H9 (cell line): ENCODE data around the gene EN1. TPM values are rescaled to one million over a fixed set of nuclear protein-coding genes. Genes with fewer than 3 reads are reported as not detected.

ENCODE experiments used
- DNase-seq: peaks from one replicate; pipeline ENCODE4 v3.0.0-alpha.2; 2017
- H2AFZ ChIP-seq: one replicate; pipeline ENCODE4 v1.6.1; 2013; ENCODE audit warnings: mild to moderate bottlenecking, low read length, control low read depth, moderate library complexity
- H2AK5ac ChIP-seq: 2 replicates; pipeline ENCODE4 v1.6.1; 2013; ENCODE audit warnings: low read length, control low read depth, mixed read lengths; ENCODE audit not compliant: insufficient read length
- H2BK120ac ChIP-seq: one replicate; pipeline ENCODE4 v1.6.1; 2013; ENCODE audit warnings: low read depth, mild to moderate bottlenecking, low read length, control low read depth, inconsistent platforms; ENCODE audit not compliant: poor library complexity, severe bottlenecking
- H2BK12ac ChIP-seq: 2 replicates; pipeline ENCODE4 v1.6.1; 2013; ENCODE audit warnings: low read length, control low read depth, mixed read lengths, low read depth; ENCODE audit not compliant: insufficient read length
- H2BK15ac ChIP-seq: 2 replicates; pipeline ENCODE4 v1.6.1; 2013; ENCODE audit warnings: low read depth, low read length, control low read depth
- H2BK20ac ChIP-seq: one replicate; pipeline ENCODE4 v1.6.1; 2013; ENCODE audit warnings: low read depth, mild to moderate bottlenecking, low read length, control low read depth, inconsistent platforms; ENCODE audit not compliant: poor library complexity, severe bottlenecking
- H2BK5ac ChIP-seq: 2 replicates; pipeline ENCODE4 v1.6.1; 2013; ENCODE audit warnings: low read length, control low read depth, mixed read lengths; ENCODE audit not compliant: insufficient read length
- H3K14ac ChIP-seq: 2 replicates; pipeline ENCODE4 v1.6.1; 2013; ENCODE audit warnings: low read length, control low read depth; ENCODE audit not compliant: insufficient read depth
- H3K18ac ChIP-seq: 2 replicates; pipeline ENCODE4 v1.6.1; 2013; ENCODE audit warnings: low read depth, mild to moderate bottlenecking, mixed read lengths, low read length, control low read depth; ENCODE audit not compliant: insufficient read length
- H3K23ac ChIP-seq: 2 replicates; pipeline ENCODE4 v1.6.1; 2013; ENCODE audit warnings: low read length, control low read depth, mixed read lengths, low read depth; ENCODE audit not compliant: insufficient read length
- H3K23me2 ChIP-seq: 2 replicates; pipeline ENCODE4 v1.6.1; 2013; ENCODE audit warnings: low read depth, mild to moderate bottlenecking, mixed read lengths, low read length, control low read depth; ENCODE audit not compliant: insufficient read length, poor library complexity, severe bottlenecking
- H3K27ac ChIP-seq: 2 replicates; pipeline ENCODE4 v1.5.1; 2013; ENCODE audit warnings: low read length, control low read depth, mixed read lengths, low read depth; ENCODE audit not compliant: insufficient read length
- H3K27me3 ChIP-seq: 2 replicates; pipeline ENCODE4 v1.6.1; 2013; ENCODE audit warnings: low read length, control low read depth, inconsistent platforms; ENCODE audit not compliant: insufficient read depth
- H3K4ac ChIP-seq: 2 replicates; pipeline ENCODE4 v1.6.1; 2013; ENCODE audit warnings: low read depth, mild to moderate bottlenecking, control low read depth, inconsistent platforms, low read length, moderate library complexity
- H3K4me1 ChIP-seq: 2 replicates; pipeline ENCODE4 v1.6.1; 2013; ENCODE audit warnings: low read length, control low read depth, inconsistent platforms; ENCODE audit not compliant: insufficient read depth
- H3K4me2 ChIP-seq: 2 replicates; pipeline ENCODE4 v1.6.1; 2013; ENCODE audit warnings: low read length, control low read depth, mixed read lengths; ENCODE audit not compliant: insufficient read length, insufficient read depth
- H3K56ac ChIP-seq: 2 replicates; pipeline ENCODE4 v1.6.1; 2013; ENCODE audit warnings: low read depth, mild to moderate bottlenecking, mixed read lengths, low read length, control low read depth; ENCODE audit not compliant: insufficient read length
- H3K79me1 ChIP-seq: 2 replicates; pipeline ENCODE4 v1.6.1; 2013; ENCODE audit warnings: low read depth, mild to moderate bottlenecking, moderate library complexity, low read length, control low read depth, inconsistent platforms; ENCODE audit not compliant: insufficient read depth, poor library complexity, severe bottlenecking
- H3K79me2 ChIP-seq: 2 replicates; pipeline ENCODE4 v1.6.1; 2013; ENCODE audit warnings: low read length, control low read depth, inconsistent platforms; ENCODE audit not compliant: insufficient read depth
- H3K9ac ChIP-seq: 2 replicates; pipeline ENCODE4 v1.6.1; 2013; ENCODE audit warnings: low read length, control low read depth, mixed read lengths; ENCODE audit not compliant: insufficient read length; ENCODE audit errors: extremely low read depth
- H3K9me3 ChIP-seq: one replicate; pipeline ENCODE4 v1.6.1; 2013; ENCODE audit warnings: low read depth, low read length, inconsistent platforms; ENCODE audit not compliant: control insufficient read depth
- H3T11ph ChIP-seq: one replicate; pipeline ENCODE4 v1.6.1; 2013; ENCODE audit warnings: mild to moderate bottlenecking, low read length, control low read depth, inconsistent platforms
- H4K20me1 ChIP-seq: one replicate; pipeline ENCODE4 v1.6.1; 2013; ENCODE audit not compliant: control insufficient read depth, insufficient read length, insufficient read depth
- H4K5ac ChIP-seq: 2 replicates; pipeline ENCODE4 v1.6.1; 2013; ENCODE audit warnings: low read depth, mild to moderate bottlenecking, mixed read lengths, low read length, control low read depth; ENCODE audit not compliant: insufficient read length
- H4K8ac ChIP-seq: replicated peaks from 2 replicates; pipeline ENCODE4 v1.6.1; 2013; ENCODE audit warnings: low read length, control low read depth, mixed read lengths, low read depth; ENCODE audit not compliant: insufficient read length
- H4K91ac ChIP-seq: 2 replicates; pipeline ENCODE4 v1.6.1; 2013; ENCODE audit warnings: low read depth, mild to moderate bottlenecking, moderate library complexity, mixed read lengths, low read length, control low read depth; ENCODE audit not compliant: insufficient read length
- H3K27ac Mint-ChIP-seq, 3 experiments: 2 replicates in 2 of 3; 3 replicates in 1 of 3; pipeline ENCODE4 v1.8.0; 2020 to 2021; ENCODE audit warnings: mixed read lengths in 3 of 3, mild to moderate bottlenecking in 1 of 3, moderate library complexity in 1 of 3
- H3K27me3 Mint-ChIP-seq: 2 replicates; pipeline ENCODE4 v1.8.0; 2021; ENCODE audit warnings: low read depth, mild to moderate bottlenecking, moderate library complexity, mixed read lengths
- H3K36me3 Mint-ChIP-seq, 3 experiments: 2 replicates in 2 of 3; 3 replicates in 1 of 3; pipeline ENCODE4 v1.8.0; 2020 to 2021; ENCODE audit warnings: low read depth in 3 of 3, mixed read lengths in 3 of 3; ENCODE audit not compliant: insufficient read depth in 1 of 3
- H3K4me1 Mint-ChIP-seq, 2 experiments: 2 replicates each; pipeline ENCODE4 v1.8.0; 2020; ENCODE audit warnings: mixed read lengths in 2 of 2
- H3K4me3 Mint-ChIP-seq, 2 experiments: 2 replicates in 1 of 2; 3 replicates in 1 of 2; pipeline ENCODE4 v1.8.0; 2020 to 2021; ENCODE audit warnings: mild to moderate bottlenecking in 2 of 2, mixed read lengths in 2 of 2, moderate library complexity in 1 of 2
- H3K9me3 Mint-ChIP-seq, 2 experiments: 2 replicates in 1 of 2; 3 replicates in 1 of 2; pipeline ENCODE4 v1.8.0; 2020; ENCODE audit warnings: mild to moderate bottlenecking in 2 of 2, mixed read lengths in 2 of 2, moderate library complexity in 1 of 2
- WGBS: extraction: QIAGEN DNeasy Blood & Tissue Kit; methylation state at CpG from one replicate; pipeline ENCODE4 v1.1.7; 2013; ENCODE audit warnings: missing lambda C conversion rate, low lambda C conversion rate, mixed read lengths; ENCODE audit not compliant: insufficient read length; ENCODE audit errors: extremely low coverage; 5-methylcytosine and 5-hydroxymethylcytosine counted together
- total RNA-seq: library from RNA; stranded (reverse); gene quantifications from 2 replicates; pipeline ENCODE4 v1.2.1, GENCODE V29; 2021
- TF ChIP-seq, protein P1 (sequence below): fragments of 200-600 bp; sonication (generic); conservative IDR thresholded peaks from 3 replicates; pipeline ENCODE4 v1.8.0; 2021; ENCODE audit warnings: antibody characterized with exemption, mild to moderate bottlenecking

Gene EN1
- total RNA-seq, 1 experiment from 2014 or later = not detected

DNA sequence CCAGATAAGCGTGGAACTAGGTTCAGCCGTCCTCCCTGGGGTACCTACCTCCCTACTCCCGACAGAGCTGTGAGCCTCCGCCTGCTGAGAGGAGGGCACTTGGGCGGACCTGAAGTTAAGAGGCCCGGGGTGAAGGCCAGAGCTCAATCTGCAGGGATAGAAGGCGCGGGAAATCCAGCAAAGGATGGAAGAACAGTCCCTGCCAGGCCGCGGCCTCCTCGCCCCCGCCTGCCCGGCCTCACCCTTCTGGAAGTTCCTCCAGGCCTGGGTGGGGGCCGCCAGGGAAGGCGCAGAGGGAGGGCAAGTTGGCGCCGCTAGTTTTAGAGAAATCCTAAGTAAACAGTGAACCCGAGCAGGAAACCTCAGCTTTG, 13.0 kb downstream of the EN1 start:
- H4K20me1 ChIP-seq = no peaks in the 10 kb centered on the region
- H2AFZ ChIP-seq = no peak overlapping the region
- WGBS = no CpG with 5 or more reads among the region's 18 CpGs

More for the DNA sequence above, 13.0 kb downstream of the EN1 start:
- Histone ChIP-seq H3K4ac (no peak overlapping the region), H4K8ac (no peak overlapping the region), H3K14ac (no peak overlapping the region; the same call in 1 of the 2 replicates), H2AK5ac (no peak overlapping the region), H2BK15ac (no peak overlapping the region), H2BK20ac (no peak overlapping the region), H3K18ac (no peak overlapping the region), H3K9ac (no peak overlapping the region), H3K9me3 (no peaks in the 10 kb centered on the region), H3K79me1 (no peaks in the 10 kb centered on the region), H3T11ph (no peak overlapping the region), H3K4me1 (no peaks in the 10 kb centered on the region; the same call in 1 of the 2 replicates), H3K79me2 (no peaks in the 10 kb centered on the region), H2BK12ac (no peak overlapping the region), H4K5ac (no peak overlapping the region), H3K56ac (no peak overlapping the region), H3K27ac (no peak overlapping the region), H3K27me3 (peaks cover 81% of the 10 kb centered on the region), H2BK5ac (no peak overlapping the region), H3K23me2 (peaks cover 11% of the 10 kb centered on the region), H4K91ac (no peak overlapping the region), H3K23ac (no peak overlapping the region), H2BK120ac (no peak overlapping the region), H3K4me2 (peak overlapping the region; percentile 83)
- Mint-ChIP-seq H3K4me3 (peak overlapping the region; percentile 61 to 87), H3K9me3 (peaks cover 0 to 9% of the 10 kb centered on the region in 2 experiments; a peak in 2 of 5 replicates), H3K4me1 (peaks cover 30 to 48% of the 10 kb centered on the region in 2 experiments), H3K27me3 (peaks cover 100% of the 10 kb centered on the region), H3K27ac (no peak overlapping the region; a peak in 1 of 7 replicates), H3K36me3 (peaks cover 0 to 6% (median 0%) of the 10 kb centered on the region in 3 experiments; a peak in 2 of 7 replicates)
- TF ChIP-seq, protein P1, sequence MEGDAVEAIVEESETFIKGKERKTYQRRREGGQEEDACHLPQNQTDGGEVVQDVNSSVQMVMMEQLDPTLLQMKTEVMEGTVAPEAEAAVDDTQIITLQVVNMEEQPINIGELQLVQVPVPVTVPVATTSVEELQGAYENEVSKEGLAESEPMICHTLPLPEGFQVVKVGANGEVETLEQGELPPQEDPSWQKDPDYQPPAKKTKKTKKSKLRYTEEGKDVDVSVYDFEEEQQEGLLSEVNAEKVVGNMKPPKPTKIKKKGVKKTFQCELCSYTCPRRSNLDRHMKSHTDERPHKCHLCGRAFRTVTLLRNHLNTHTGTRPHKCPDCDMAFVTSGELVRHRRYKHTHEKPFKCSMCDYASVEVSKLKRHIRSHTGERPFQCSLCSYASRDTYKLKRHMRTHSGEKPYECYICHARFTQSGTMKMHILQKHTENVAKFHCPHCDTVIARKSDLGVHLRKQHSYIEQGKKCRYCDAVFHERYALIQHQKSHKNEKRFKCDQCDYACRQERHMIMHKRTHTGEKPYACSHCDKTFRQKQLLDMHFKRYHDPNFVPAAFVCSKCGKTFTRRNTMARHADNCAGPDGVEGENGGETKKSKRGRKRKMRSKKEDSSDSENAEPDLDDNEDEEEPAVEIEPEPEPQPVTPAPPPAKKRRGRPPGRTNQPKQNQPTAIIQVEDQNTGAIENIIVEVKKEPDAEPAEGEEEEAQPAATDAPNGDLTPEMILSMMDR = no peak
- DNase-seq = peak; percentile 46
